Cardiac septum (tissue), 1 donor: ENCODE results near the gene FAM151A. TPM values are rescaled to one million over a fixed set of nuclear protein-coding genes. Genes with fewer than 3 reads are reported as not detected.

Source experiments
- DNase-seq: peaks from one replicate; pipeline ENCODE4 v3.0.0-alpha.2; 2020; ENCODE audit warnings: low spot score
- intact Hi-C: fragments of 100-400 bp; cut with DNase I; formaldehyde crosslinking; loops from one replicate; pipeline ENCODE4 v1.14.0; 2022
- total RNA-seq: library from RNA; stranded (reverse); fragmentation: NEBNext Ultra II Directional; extraction: Animal tissue kit (Norgen Biotek cat#: 25700); gene quantifications from one replicate; pipeline ENCODE4 v1.2.1, GENCODE V29; 2021
- donor health status: DM: no; HTN: no; CAD: no.

Gene FAM151A
- total RNA-seq, 1 donor from 2014 or later = 0.22 TPM

- intact Hi-C loops = no loop called here
- DNase-seq = no peak
Measured at GRCh38 chr1:54566438-54567141, 56.7 kb downstream of the FAM151A start.

- no peak for DNase-seq
- intact Hi-C loops = no loop called here
Measured at GRCh38 chr1:54565113-54565501, 58.2 kb downstream of the FAM151A start.

DNA sequence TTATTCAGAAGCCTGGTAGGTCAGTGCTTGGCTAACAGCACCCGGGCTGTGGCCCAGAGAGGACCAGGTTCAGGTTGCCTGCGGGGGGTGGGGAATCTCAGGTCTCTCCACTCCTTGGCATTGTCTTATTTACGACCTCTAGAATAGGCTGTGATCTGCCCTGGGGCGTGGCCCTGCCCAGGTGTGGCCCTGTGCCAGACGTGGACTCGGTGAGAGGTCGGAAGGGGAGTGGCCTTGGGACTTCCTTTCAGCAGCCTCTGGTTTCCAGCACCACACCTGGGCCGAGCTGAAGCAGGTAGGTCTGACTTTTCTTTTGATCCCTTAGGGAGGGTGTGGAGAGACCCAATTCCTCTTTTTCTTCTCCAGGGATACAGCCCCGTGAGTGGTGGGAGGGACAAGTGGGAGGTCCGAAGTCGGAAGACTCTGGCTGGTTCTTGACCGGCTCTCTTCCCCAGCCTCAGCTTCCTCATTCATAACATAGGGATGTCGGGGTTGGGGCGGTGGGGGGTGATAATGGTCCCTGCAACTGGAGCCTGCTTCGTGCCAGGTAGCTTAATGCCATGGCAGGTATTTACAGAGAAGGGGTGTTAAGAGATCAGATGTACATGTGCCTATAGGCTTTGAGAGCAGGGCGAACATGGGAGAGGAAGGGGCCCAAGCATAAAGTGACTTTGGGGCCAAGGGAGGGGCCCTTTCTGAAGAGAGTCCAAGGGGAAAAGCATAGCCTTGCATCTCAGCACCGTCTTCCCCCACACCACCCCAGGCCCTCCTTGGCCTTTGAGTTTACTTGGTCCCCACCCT is 58.8 kb downstream of the FAM151A start:
- no peak for DNase-seq
- intact Hi-C loops = no loop called here

DNA sequence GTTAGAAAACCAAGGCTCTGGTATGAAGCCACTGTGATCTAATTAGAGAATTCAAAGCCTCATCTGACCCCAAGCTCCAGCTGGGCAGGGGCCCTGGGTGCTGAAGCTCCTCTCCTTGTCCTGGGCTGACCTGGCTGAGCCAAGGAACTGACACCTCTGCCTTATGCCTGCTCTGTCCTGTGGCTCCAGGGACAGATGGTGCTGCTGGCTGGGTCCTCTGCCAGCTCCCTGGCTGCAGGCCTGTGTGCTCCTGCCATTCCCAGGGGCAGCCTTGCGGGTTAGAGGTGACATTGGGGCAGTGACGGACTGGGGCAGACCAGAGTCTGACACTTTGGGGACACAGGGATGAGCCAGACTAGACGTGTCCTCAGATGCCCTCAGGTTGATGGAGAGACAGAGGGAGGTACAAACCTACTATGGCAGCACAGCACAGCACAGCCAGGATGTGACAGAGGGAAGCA is 63.5 kb downstream of the FAM151A start:
- peak; percentile 88 for DNase-seq
- intact Hi-C loops = no loop called here

Other genes starting within 250 kb of the FAM151A start
- 45.4 TPM for gene SSBP3, start 217.1 kb downstream of the FAM151A start, total RNA-seq
- 44.1 TPM for gene ACOT11, start 75.3 kb downstream of the FAM151A start, total RNA-seq
- gene MROH7, start 18.3 kb upstream of the FAM151A start, total RNA-seq = 14.3 TPM
- 16.7 TPM for gene TTC4, start 92.3 kb upstream of the FAM151A start, total RNA-seq
- gene PARS2, start 141.0 kb upstream of the FAM151A start, total RNA-seq = 3.8 TPM
- gene TTC22, start 177.8 kb upstream of the FAM151A start, total RNA-seq = 0.08 TPM